Neural progenitor cell (in vitro differentiated cells): ENCODE data around the gene DNMT3A. TPM values are rescaled to one million over a fixed set of nuclear protein-coding genes. Genes with fewer than 3 reads are reported as not detected.

Experiments used
- DNase-seq: peaks from one replicate; pipeline ENCODE4 v3.0.0-alpha.2; 2016; ENCODE audit warnings: low spot score
- H2AFZ ChIP-seq: fragments of 200-600 bp; sonication (generic); replicated peaks from 2 replicates; pipeline ENCODE4 v1.6.1; 2016; ENCODE audit warnings: antibody characterized with exemption
- H3F3A ChIP-seq: fragments of 200-600 bp; sonication (generic); 2 replicates; pipeline ENCODE4 v1.6.1; 2016; ENCODE audit warnings: antibody characterized with exemption, low read depth
- H3K27ac ChIP-seq: fragments of 200-600 bp; sonication (generic); 2 replicates; pipeline ENCODE4 v1.5.1; 2016; ENCODE audit warnings: mild to moderate bottlenecking
- H3K27me3 ChIP-seq: fragments of 200-600 bp; sonication (generic); 2 replicates; pipeline ENCODE4 v1.6.1; 2016; ENCODE audit warnings: mild to moderate bottlenecking, moderate library complexity
- H3K36me3 ChIP-seq: fragments of 200-600 bp; sonication (generic); 2 replicates; pipeline ENCODE4 v1.5.1; 2016
- H3K4me1 ChIP-seq: fragments of 200-600 bp; sonication (generic); 2 replicates; pipeline ENCODE4 v1.6.1; 2016; ENCODE audit warnings: mixed run types
- H3K4me2 ChIP-seq: fragments of 200-600 bp; sonication (generic); 2 replicates; pipeline ENCODE4 v1.6.1; 2016
- H3K4me3 ChIP-seq: fragments of 200-600 bp; sonication (generic); 2 replicates; pipeline ENCODE4 v1.5.1; 2016
- H3K79me2 ChIP-seq: fragments of 200-600 bp; sonication (generic); 2 replicates; pipeline ENCODE4 v1.6.1; 2016; ENCODE audit warnings: low read depth
- H3K9ac ChIP-seq: fragments of 200-600 bp; sonication (generic); 2 replicates; pipeline ENCODE4 v1.6.1; 2016
- H3K9me3 ChIP-seq: fragments of 200-600 bp; sonication (generic); 2 replicates; pipeline ENCODE4 v1.5.1; 2016; ENCODE audit warnings: low read depth
- H4K20me1 ChIP-seq: fragments of 200-600 bp; sonication (generic); 2 replicates; pipeline ENCODE4 v1.6.1; 2016; ENCODE audit warnings: low read depth
- H3K27ac Mint-ChIP-seq: 3 replicates; pipeline ENCODE4 v1.8.0; 2021; ENCODE audit warnings: mixed read lengths
- H3K27me3 Mint-ChIP-seq: 2 replicates; pipeline ENCODE4 v1.8.0; 2022; ENCODE audit warnings: low read depth, mild to moderate bottlenecking, inconsistent platforms, moderate library complexity, mixed read lengths; ENCODE audit not compliant: insufficient read depth
- H3K36me3 Mint-ChIP-seq: 3 replicates; pipeline ENCODE4 v1.8.0; 2021; ENCODE audit warnings: mixed read lengths
- H3K4me1 Mint-ChIP-seq: 3 replicates; pipeline ENCODE4 v1.8.0; 2021; ENCODE audit warnings: mixed read lengths
- H3K4me3 Mint-ChIP-seq: 3 replicates; pipeline ENCODE4 v1.8.0; 2021; ENCODE audit warnings: mild to moderate bottlenecking, moderate library complexity, mixed read lengths
- H3K9me3 Mint-ChIP-seq: 3 replicates; pipeline ENCODE4 v1.8.0; 2020; ENCODE audit warnings: mixed read lengths
- EZH2 ChIP-seq: fragments of 200-600 bp; sonication (generic); IDR thresholded peaks from 2 replicates; pipeline ENCODE4 v1.6.1; 2017; ENCODE audit warnings: antibody characterized with exemption, mild to moderate bottlenecking, moderate library complexity
- EZH2phosphoT487 ChIP-seq: fragments of 200-600 bp; sonication (generic); IDR thresholded peaks from 2 replicates; pipeline ENCODE4 v1.6.1; 2017; ENCODE audit warnings: antibody characterized with exemption
- total RNA-seq: library from RNA; depleted of rRNA; stranded (reverse); fragments of >200 nt; gene quantifications from 2 replicates; pipeline ENCODE4 v1.2.3, GENCODE V29; 2015; ENCODE audit warnings: low replicate concordance
- TF ChIP-seq, protein P1 (sequence below): fragments of 200-600 bp; sonication (generic); IDR thresholded peaks from 2 replicates; pipeline ENCODE4 v1.5.1; 2017; ENCODE audit warnings: antibody characterized with exemption, mild to moderate bottlenecking

The DNMT3A gene
- total RNA-seq, 1 donor from 2014 or later = 46.5 TPM

DNA sequence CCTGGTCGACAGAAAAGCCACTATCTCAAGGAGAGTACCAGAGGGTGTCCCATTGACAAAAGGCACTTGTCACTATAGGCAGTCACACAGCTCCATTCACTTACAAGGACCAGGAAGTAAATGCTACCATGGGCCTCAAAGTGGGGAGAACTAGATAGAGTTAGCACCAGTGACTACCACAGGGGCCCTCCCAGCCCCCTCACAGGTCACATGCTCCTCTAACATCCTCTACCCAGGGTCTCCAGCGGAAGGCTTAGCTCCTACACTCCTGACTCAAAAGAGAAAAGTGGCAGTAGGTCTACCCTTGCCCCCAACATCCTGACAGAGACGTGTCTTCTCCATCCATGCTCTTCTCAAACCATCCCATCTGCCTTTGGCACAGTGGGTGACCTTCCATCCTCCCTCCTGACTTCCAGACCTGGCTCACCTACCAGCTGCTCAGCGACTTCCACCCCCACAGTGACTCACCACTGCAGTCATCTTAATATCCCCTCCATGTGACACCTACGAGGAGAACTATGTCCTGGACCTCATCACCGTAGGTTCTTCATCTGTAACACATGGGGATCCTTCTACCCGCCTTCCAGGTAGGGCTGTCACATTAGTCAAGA is 5.6 kb upstream of the DNMT3A start:
- H3K9ac ChIP-seq = no peak overlapping the region
- no peak overlapping the region for H3K27ac ChIP-seq
- H3K36me3 ChIP-seq = no peaks in the 10 kb centered on the region
- TF ChIP-seq, protein P1, sequence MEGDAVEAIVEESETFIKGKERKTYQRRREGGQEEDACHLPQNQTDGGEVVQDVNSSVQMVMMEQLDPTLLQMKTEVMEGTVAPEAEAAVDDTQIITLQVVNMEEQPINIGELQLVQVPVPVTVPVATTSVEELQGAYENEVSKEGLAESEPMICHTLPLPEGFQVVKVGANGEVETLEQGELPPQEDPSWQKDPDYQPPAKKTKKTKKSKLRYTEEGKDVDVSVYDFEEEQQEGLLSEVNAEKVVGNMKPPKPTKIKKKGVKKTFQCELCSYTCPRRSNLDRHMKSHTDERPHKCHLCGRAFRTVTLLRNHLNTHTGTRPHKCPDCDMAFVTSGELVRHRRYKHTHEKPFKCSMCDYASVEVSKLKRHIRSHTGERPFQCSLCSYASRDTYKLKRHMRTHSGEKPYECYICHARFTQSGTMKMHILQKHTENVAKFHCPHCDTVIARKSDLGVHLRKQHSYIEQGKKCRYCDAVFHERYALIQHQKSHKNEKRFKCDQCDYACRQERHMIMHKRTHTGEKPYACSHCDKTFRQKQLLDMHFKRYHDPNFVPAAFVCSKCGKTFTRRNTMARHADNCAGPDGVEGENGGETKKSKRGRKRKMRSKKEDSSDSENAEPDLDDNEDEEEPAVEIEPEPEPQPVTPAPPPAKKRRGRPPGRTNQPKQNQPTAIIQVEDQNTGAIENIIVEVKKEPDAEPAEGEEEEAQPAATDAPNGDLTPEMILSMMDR = no peak
- TF ChIP-seq EZH2phosphoT487 = no peak
- no peak for TF ChIP-seq EZH2
- no peak overlapping the region for H3K4me2 ChIP-seq
- no peak overlapping the region for H3K4me3 ChIP-seq
- no peaks in the 10 kb centered on the region for H3K9me3 ChIP-seq
- no peaks in the 10 kb centered on the region for H3K9me3 Mint-ChIP-seq
- no peaks in the 10 kb centered on the region for H3K4me1 ChIP-seq
- H3K27ac Mint-ChIP-seq = no peak overlapping the region
- no peaks in the 10 kb centered on the region for H3F3A ChIP-seq
- H3K4me3 Mint-ChIP-seq = no peak overlapping the region
- no peaks in the 10 kb centered on the region for H3K79me2 ChIP-seq
- peaks cover 2% of the 10 kb centered on the region for H3K4me1 Mint-ChIP-seq
- H4K20me1 ChIP-seq = peaks cover 8% of the 10 kb centered on the region
- peak; percentile 0 for DNase-seq
- H2AFZ ChIP-seq = no peak overlapping the region
- H3K27me3 Mint-ChIP-seq = peaks cover 8% of the 10 kb centered on the region
- H3K27me3 ChIP-seq = peaks cover 31% of the 10 kb centered on the region
- no peaks in the 10 kb centered on the region for H3K36me3 Mint-ChIP-seq

DNA sequence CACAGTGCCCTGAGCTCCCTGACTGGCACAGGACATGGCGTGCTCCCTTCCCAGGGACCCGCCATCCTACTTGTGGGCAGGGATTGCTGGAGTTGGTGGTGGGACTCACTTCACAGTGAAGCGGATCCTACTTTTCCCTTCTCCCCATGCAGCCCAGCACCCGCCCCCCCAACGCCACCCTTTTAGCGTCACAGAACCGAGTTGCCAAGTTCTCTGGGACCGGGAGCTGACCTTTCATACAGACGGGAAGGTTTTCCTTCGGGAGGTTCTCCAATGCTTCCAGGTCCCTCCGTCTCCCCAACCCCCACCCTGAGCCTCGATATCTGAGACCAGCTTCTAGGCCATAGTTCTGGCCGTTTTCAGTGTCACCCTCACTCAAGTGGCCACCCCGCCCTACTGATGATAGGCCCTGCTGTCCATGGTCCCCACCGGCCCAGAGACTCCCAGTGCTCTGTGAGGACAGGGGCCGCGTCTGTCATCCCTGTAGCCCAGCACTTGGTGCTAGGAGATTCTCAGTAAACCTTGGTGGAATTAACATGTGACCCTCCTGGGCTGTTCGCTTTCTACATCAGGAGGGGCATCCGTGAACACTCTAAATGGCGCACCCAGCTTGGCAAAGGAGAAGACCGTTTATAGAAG is 1.6 kb upstream of the DNMT3A start:
- H3K9ac ChIP-seq = no peak overlapping the region
- peaks cover 23% of the 10 kb centered on the region for H3F3A ChIP-seq
- H3K4me3 Mint-ChIP-seq = peak overlapping the region; percentile 85
- no peaks in the 10 kb centered on the region for H3K36me3 ChIP-seq
- TF ChIP-seq, protein P1 = no peak
- TF ChIP-seq EZH2phosphoT487 (no peak), EZH2 (no peak)
- no peak for DNase-seq
- no peaks in the 10 kb centered on the region for H3K9me3 ChIP-seq
- H3K36me3 Mint-ChIP-seq = no peaks in the 10 kb centered on the region
- H2AFZ ChIP-seq = no peak overlapping the region
- H3K27ac ChIP-seq = no peak overlapping the region
- peaks cover 10% of the 10 kb centered on the region for H3K27me3 Mint-ChIP-seq
- H3K4me1 Mint-ChIP-seq = peaks cover 6% of the 10 kb centered on the region
- no peak overlapping the region for H3K4me3 ChIP-seq
- no peak overlapping the region for H3K4me2 ChIP-seq
- no peaks in the 10 kb centered on the region for H3K9me3 Mint-ChIP-seq
- H4K20me1 ChIP-seq = peaks cover 23% of the 10 kb centered on the region
- H3K27me3 ChIP-seq = peaks cover 62% of the 10 kb centered on the region
- H3K27ac Mint-ChIP-seq = no peak overlapping the region
- no peaks in the 10 kb centered on the region for H3K79me2 ChIP-seq
- peaks cover 7% of the 10 kb centered on the region for H3K4me1 ChIP-seq

DNA sequence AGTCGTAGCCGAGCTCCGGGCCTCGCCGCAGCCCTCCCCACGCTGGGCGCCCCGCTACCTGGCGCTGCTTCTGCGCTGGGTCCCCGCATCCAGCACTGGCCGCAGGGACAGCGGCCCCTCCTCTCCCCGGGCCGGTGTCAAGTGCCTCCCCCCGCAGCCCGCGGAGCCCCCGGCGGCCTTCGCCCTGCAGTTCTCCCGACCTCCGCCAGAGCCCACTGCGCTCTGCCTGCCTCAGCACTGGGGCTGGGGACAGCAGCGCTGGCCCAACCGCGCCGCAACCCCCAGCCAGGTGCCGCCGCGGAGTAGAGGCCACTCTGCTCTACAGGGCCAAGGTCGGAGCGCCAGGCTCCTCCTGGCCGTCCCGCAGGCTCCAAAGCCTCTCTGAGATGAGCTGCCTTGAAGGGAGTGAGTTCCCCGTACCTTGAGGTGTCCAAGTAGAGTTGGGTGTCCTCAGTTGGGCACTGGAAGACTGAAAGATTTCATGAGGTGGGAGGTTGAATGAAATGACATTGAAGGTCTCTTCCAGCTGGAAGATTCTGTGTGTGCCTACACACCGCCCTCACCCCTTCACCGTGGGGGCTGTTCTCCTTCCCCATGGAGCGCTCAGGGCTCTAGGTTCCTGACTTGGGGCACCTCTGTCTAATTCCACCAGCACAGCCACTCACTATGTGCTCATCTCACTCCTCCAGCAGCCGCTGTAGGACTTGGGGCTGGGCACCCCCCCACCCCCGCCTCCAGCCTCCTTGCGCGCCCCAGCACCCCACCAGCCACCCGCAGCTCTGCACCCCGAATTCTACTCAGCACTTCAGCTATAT is 854 bp upstream of the DNMT3A start:
- peaks cover 69% of the 10 kb centered on the region for H3K27me3 ChIP-seq
- peak overlapping the region; percentile 54 for H3K4me3 ChIP-seq
- no peaks in the 10 kb centered on the region for H3K36me3 ChIP-seq
- DNase-seq = peak; percentile 96
- peak overlapping the region; percentile 76 for H3K4me2 ChIP-seq
- H3K79me2 ChIP-seq = no peaks in the 10 kb centered on the region
- no peaks in the 10 kb centered on the region for H3K36me3 Mint-ChIP-seq
- peak overlapping the region; percentile 85 for H3K4me3 Mint-ChIP-seq
- H3K4me1 ChIP-seq = peaks cover 7% of the 10 kb centered on the region
- peaks cover 26% of the 10 kb centered on the region for H3F3A ChIP-seq
- peaks cover 17% of the 10 kb centered on the region for H3K27me3 Mint-ChIP-seq
- no peak overlapping the region for H3K9ac ChIP-seq
- TF ChIP-seq, protein P1 = peak; percentile 89
- TF ChIP-seq EZH2 = peak; percentile 53
- TF ChIP-seq EZH2phosphoT487 = peak; percentile 19
- no peak overlapping the region for H2AFZ ChIP-seq
- no peak overlapping the region for H3K27ac Mint-ChIP-seq
- peaks cover 9% of the 10 kb centered on the region for H3K4me1 Mint-ChIP-seq
- no peaks in the 10 kb centered on the region for H3K9me3 Mint-ChIP-seq
- H3K9me3 ChIP-seq = no peaks in the 10 kb centered on the region
- no peak overlapping the region for H3K27ac ChIP-seq
- peaks cover 23% of the 10 kb centered on the region for H4K20me1 ChIP-seq
